HG03565 (cell line): ENCODE data around the gene FN3K.
A peak's percentile ranks its signal among the peaks of the same experiment; 100 is the strongest.
"Not testable (repeated sequence)": the region's sequence is repeated elsewhere in the genome, so short reads cannot be mapped to it uniquely, and the experiment has no call there.

ENCODE experiments used
- ATAC-seq: cut with Tn5 transposase; IDR thresholded peaks from one replicate; pipeline ENCODE4 v1.9.1; 2021; ENCODE audit warnings: mild to moderate bottlenecking, moderate library complexity; ENCODE audit not compliant: unreplicated experiment

FN3K gene

DNA sequence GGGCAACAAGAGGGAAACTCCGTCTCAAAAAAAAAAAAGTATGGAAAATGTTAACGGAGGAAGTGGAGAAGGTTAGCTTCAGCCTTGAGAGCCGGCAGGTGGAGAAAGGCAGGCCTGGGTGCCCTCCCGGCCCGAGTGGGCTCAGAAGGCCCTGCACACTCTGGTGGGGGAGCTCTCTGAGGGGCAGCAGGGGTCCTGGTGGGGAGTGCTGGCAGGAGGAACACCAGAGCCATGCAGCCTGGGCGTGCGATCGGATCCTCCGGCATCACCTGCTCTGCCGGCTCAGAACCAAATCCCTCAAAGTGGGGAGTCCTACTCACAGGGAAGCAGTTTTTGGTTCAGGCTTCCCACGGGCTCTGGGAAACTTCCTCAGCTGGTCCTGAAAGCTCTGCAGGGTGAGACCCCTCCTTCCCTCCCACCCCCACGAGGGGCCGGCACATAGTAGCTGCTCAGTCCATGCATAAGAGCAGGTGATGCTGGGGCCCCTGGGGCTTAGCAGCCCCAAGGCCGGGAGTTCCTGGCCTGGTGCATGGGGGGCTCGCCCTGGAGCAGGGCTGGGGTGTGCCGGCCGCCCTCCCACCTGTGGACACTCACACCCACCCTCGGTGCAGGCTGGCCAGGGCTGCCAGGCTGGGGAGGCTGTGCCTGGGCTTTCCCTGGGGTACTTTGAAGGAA is 1.2 kb downstream of the FN3K start:
- ATAC-seq, result no peak

DNA sequence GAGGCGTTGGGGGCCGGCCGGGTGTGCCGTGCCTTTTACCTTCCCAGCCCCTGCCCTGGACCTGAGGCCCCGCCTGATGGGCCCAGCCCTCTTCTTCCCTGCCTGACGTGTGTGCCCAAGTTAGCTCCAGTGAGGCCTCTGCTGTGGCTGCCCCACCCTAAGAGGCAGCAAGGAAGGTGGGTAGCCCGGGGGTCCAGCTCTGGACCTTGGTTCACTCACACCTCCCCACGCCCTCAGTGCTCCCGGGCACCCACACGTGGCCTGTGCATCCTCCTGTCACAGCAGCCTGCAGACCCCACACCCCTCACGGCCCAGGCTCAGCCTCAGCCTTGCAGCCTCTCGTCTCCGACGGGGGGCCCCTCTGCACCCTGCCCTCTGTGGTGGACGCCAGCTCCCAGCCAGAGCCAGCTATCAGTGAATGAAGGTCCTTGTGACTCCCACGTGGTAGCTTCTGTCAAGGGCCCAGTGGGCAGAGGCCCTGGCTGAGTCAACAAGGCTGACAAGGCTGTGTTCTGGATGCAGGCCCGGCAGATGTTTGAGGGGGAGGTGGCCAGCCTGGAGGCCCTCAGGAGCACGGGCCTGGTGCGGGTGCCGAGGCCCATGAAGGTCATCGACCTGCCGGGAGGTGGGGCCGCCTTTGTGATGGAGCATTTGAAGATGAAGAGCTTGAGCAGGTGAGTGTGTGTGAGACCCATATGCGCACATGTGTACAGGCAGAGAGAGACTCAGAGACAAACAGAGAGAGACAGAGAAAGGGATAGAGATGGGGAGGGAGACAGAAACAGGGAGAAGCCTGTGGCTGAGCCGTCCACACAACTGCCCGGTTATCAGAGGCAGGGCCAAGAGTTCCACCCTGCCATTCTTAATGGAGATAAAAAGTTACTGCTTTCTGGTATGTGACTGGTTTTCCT is 2.8 kb downstream of the FN3K start:
- ATAC-seq, result no peak

DNA sequence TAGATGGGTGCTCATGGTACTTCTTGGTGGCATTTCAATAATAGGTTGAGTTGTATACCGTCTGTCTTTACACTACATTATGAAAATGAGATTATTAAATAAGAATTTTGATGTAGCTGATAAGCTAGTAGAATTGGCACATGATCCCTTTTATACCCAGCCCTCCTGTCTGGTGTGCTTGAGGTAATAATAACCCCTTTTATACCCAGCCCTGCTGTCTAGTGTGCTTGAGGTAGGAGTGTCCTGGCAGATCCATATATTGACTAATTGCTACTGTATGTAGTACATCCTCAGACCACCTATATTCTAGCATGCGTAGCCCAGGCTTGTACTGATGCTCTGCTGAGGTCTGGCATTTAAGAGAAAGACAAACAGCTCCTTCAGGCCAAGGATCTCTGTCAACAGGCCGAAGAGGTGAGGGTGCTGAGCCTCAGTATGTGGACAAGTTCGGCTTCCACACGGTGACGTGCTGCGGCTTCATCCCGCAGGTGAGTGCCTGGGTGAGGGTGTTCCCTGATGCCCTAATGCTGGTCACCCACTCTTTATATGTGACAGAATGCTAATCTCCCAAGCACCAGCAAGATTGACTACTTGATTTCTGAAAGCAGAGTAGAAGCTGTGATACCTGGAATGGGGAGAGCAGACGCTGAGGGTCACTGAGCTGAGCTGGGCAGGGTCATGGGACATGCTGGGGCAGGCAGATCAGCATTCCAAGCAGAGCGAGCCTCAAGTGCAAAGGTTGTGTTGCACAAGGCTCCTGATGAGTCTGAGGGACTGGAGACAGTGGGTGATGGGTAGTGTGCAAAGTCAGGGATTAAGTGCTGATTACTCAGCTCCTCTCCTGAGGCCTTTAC is 5.7 kb downstream of the FN3K start:
- ATAC-seq, result no peak

DNA sequence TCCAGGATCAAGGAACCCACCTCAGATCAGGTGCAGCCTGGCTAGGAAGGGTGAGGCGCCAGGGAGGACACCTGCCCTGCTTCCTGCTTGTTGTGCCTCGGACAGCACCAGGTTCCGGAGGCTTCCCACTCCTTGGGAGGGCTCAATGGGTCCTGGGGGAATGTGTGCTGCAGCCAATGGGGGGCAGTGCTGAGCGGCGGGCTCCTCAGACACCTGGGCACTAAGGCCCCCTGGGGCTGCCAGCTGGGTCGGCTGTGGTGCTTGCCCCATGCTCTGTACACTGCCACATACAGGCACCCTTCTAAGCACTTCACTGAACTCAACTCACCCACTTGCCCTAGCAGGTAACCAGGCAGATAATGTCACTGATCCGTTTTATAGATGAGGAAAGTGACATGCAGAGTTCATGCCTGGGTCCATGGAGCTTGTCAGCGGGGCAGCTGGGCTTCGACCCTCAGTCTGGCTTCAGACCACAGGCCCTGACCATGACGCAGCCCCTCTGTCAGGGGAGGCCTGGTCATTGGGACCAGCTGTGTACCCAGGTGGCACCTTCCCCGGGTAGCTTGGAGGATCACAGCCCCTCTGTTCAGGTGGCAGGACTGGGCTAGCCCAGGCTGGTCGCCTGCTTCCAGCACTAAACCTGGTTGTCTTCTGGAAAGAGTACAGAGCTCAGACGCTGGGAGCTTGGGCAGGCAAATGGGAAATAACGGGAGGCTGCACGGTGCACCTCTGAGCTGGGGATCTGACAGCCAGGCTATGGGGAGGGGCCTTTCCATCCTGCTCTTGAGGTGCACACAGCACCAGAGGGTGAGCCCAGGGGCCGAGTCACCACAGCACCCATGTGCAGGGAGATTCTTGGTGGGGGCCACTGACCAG is 8.2 kb downstream of the FN3K start:
- ATAC-seq, result no peak

DNA sequence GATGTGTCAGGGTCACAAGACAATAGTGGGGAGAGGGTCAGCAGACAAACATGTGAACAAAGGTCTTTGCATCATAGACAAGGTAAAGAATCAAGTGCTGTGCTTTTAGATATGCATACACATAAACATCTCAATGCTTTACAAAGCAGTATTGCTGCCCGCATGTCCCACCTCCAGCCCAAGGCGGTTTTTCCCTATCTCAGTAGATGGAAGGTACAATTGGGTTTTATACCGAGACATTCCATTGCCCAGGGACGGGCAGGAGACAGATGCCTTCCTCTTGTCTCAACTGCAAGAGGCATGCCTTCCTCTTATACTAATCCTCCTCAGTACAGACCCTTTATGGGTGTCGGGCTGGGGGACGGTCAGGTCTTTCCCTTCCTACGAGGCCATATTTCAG is 9.3 kb downstream of the FN3K start:
- ATAC-seq, result not testable (repeated sequence)

DNA sequence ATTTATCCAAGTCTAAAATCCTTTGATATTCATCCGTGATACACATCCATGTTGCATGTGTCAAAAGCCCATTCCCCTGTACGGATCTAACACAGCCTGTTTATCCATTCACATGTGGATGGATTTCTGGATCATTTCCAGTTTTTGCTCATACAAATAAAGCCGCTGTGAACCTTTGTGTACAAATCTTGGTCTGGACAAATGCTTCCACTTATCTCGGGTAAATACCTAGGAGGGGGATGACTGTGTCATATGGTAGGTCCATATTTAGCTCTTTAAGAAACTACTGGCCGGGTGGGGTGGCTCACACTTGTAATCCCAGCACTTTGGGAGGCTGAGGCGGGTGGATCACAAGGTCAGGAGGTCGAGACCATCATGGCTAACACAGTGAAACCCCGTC is 10.1 kb downstream of the FN3K start:
- ATAC-seq, result no peak

DNA sequence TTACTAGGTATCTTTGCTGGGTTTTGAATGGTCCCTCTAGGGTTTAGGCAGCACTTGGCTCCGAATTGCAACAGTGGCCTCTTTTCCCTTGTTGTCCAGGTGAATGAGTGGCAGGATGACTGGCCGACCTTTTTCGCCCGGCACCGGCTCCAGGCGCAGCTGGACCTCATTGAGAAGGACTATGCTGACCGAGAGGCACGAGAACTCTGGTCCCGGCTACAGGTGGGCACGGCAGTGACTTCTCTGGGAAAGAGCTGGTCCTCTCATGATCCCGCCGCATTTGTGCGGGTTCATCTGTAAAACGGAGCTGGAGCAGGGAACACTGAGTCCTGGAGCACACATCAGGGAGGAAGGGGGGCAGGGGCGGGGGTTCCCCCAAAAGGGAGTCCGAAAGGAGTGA is 13.3 kb downstream of the FN3K start:
- no peak for ATAC-seq

DNA sequence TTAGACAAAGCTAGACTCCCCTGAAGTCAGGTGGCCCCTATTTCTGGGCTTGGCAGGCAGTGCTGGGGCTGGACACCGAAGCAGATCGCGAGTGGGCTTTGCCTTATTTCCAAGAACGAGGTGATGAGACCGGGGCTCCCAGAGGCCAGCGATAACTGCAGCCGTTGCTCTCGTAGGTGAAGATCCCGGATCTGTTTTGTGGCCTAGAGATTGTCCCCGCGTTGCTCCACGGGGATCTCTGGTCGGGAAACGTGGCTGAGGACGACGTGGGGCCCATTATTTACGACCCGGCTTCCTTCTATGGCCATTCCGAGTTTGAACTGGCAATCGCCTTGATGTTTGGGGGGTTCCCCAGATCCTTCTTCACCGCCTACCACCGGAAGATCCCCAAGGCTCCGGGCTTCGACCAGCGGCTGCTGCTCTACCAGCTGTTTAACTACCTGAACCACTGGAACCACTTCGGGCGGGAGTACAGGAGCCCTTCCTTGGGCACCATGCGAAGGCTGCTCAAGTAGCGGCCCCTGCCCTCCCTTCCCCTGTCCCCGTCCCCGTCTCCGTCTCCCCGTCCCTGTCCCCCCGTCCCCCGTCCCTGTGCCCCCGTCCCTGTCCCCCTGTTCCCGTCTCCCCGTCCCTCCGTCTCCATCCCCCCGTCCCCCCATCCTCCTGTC is 15.0 kb downstream of the FN3K start:
- no peak for ATAC-seq

DNA sequence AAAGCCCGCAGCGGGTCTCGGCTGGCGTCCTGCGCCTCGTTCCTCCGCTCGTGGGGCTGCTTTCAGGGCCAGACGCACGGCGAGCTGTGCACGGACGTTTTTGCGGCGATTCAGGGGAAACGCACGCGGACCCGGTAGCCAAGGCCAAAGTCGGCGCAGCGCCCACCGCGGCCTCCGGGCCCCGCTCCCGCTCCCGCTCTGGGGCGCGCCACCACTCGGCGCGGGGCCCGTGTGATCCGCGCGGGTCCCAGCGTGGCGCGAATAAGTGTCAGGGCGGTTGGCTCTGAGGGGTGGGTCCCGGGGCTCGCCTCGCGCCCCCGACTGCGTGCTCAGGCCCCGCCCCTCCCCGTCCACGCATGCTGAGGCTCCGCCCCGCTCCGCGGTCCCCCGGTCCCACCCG is 15.8 kb downstream of the FN3K start:
- ATAC-seq, result no peak

DNA sequence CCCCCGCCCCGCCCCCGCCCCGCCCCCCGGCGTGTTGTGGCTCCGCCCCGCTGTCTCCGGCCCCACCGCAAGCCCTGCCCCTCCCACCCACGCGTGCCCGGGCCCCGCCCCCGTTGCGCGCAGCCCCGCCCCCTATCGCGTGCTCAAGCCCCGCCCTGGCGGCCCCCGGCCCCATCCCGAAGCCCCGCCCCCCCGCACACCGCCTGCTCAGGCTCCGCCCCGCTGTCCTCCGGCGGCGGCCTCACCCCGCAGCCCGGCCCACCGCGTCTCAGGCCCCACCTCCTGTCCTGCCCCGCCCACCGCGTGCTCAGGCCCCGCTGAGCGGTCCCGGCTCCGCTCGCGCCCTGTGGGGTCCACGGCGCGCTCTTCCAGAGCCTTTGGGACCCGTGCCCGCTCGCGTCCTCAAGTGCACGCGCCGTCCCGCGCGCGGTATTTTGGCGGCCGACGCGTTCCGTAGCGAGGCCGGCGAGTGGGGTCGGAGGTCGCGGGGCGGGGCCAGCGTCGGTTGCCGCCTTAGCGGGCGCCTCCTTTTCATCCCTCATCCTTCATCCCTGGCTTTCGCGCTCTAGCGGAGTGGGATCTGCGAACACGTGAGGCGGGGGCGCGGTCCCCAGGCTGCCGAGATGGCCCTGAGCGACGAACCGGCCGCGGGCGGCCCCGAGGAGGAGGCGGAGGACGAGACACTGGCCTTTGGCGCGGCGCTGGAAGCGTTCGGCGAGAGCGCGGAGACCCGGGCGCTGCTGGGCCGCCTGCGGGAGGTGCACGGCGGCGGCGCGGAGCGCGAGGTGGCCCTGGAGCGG is 16.4 kb downstream of the FN3K start, which contains the start of gene TBCD:
TSS of gene TBCD (plus strand) at position 495 of the 800 bp plus-strand sequence. CDS start at position 624, 129 bp downstream.
- peak; percentile 70 for ATAC-seq

DNA sequence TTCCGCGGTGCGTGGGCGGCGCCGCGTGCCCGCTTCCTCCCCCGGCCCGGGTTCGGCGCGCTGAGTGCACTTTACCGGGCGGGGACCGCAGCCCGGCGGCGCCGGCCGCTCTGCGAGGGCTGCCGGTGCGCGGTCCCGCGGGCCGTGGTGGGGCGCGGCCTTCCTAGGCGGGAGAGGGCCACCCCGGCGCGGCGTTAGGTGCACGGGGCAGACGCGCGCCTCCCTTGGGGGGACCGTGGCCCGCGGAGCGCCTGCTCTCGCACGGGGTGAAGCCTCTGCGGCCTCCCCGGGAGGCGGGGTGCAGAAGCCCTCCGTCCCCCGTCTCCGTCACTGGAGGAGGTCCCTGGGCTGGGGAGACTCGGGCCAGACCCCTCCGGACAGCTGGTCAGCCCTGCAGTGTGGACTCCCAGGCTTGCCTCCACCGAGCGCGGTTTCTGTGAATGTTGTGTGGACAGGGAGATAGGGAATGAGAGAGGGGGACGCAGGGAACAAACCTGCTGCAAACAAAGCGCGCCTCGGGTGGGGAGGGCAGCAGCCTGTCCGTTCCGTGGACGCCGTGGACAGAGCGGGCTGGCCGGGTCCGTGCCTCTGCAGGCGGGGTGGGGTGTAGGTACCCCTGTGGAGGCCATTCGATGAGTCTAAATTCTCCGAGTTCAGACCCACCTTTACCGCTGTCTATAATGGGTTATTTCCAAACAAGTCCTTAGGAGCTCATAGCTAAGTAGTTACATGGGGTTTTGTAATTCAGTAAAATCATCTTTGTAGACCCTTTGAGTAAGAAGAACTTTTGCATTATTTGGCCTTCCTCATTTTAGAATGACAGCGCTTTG is 17.2 kb downstream of the FN3K start:
- peak; percentile 24 for ATAC-seq

DNA sequence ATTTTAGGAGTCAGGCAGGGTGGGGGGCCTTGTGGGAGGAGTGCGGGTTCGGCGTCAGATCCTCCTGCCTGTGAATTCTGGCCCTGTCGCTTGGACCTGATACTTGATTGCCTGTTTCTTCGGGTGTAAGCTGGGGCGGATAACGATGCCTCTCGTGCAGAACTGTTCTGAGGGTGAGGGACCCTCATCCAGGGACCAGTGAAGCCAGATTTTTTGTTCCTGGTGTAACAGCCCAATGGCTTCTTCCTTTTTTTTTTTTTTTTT is 17.7 kb downstream of the FN3K start:
- ATAC-seq, result no peak

DNA sequence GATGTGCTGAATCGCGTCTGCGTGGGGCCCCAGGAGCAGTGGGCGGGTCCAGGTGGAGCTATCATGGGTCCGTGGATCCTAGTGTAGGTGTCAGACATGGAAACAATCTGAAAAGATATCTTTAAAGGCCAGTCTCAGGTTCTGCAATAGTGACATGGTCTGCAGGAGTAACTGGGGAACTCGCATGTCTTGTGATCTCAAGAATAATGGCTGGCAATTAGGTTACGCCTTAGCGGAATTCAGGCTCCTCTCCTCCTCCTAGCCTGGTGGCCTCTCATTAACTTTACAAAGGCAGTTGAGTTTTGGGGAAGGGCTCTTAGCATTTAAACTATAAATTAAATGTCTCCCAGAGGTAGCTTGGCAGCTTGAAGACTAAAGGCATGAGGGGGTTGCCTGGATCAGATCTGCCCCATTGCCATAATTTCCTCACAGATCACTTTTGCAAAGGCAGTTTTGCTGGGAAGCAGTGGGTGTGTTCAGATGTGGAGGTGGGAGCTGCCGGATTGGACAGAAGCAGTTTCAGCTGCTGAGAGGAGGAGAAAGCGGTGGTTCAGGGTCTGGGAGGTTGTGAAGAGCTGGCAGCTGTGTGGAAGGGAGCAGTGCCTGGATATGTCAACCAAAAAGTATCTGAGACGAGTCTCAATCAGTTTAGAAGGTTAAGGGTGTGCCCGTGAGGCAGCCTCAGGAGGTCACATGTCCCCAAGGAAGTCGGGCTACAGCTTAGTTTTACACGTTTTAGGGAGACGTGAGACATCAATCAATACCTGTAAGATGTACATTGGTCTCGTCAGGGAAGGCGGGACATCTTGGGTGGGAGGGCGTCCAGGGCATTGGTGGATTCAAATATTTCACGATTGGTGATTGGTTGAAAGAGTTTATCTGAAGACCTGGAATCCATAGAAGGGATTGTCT is 19.1 kb downstream of the FN3K start:
- no peak for ATAC-seq

DNA sequence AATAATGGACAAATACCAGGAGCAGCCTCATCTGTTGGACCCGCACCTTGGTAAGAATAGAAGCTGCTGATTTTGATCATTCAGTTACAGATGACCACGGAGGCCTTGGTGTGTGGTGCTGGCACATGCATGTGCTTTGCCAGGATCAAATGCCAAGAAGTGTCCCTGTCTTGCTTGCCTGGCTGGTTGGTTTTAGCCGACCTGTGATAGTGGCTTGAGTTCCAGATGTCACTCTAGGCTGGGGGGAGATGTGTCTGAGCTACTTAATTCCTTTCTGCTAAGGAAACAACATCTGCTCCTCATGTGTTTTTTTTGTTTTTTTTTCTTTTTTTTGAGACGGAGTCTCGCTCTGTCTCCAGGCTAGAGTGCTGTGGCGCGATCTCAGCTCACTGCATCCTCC is 20.8 kb downstream of the FN3K start:
- ATAC-seq, result no peak

DNA sequence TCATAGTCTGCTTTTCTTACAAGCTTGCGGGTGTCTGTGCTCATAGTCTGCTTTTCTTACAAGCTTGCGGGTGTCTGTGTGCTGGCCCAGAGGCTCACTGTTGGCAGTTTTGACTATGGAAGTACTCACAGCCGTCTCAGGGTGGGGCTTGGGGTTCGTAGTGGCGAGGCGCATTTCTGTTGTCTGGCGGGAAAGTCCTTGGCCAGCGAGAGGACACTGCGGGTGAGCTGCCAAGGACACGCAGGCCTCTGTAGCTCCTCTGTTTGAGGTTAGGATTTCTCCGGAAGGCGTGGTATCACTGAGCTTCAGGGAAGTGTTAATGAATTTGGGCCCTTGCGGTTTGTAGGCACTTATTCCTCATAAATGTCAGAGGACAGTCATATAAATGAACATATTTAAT is 30.0 kb downstream of the FN3K start:
- ATAC-seq, result no peak

DNA sequence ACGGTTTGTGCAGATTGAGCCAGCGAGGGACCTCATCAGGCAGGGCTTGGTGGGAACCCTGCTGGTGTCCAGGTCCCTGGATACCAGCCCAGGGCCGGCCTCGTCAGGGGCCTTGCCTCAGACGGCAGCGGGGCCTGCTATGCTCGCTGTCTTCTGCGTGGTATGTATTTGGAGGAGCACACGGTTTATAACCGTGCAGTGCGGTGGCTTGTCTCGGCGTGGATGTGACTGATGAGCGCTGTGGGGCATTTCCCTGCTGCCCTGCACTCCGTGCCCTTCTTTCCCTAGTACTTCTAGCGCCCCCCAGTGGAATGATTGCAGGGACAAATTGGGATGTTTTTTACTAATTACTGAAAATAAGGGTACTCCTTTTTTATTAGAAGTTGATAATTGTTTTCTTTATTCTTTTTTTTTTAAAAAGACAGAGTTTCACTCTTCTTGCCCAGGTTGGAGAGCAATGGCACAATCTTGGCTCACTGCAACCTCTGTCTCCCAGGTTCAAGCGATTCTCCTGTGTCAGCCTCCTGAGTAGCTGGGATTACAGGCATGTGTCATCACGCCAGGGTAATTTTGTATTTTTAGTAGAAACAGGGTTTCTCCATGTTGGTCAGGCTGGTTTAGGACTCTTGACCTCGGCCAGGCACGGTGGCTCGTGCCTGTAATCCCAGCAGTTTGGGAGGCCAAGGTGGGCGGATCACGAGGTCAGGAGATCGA is 31.8 kb downstream of the FN3K start:
- ATAC-seq, result no peak

DNA sequence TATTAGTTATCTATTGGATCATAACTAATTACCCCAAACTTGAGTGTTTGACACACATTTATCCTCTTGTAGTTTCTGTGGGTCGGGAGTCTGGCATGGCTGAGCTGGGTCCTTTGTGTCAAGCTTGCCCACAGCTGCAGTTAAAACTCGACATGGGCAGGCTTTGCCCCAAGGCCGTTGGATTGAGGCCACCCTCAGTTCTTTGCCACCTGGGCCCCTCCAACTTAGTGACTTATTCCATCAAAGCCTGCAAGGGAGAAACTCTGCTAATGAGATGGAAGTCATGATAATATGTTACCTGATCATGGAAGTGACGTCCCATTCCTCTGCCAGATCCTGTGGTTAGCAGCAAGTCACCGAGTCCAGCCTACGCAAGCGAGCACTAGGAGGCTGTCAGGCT is 33.6 kb downstream of the FN3K start:
- no peak for ATAC-seq
